GM19438 (cell line): Measurements from ENCODE around the gene KRTAP20-2.

Source experiments
- ATAC-seq: cut with Tn5 transposase; IDR thresholded peaks from one replicate; pipeline ENCODE4 v1.9.1; 2021; ENCODE audit warnings: low read depth; ENCODE audit not compliant: unreplicated experiment

KRTAP20-2 gene

DNA sequence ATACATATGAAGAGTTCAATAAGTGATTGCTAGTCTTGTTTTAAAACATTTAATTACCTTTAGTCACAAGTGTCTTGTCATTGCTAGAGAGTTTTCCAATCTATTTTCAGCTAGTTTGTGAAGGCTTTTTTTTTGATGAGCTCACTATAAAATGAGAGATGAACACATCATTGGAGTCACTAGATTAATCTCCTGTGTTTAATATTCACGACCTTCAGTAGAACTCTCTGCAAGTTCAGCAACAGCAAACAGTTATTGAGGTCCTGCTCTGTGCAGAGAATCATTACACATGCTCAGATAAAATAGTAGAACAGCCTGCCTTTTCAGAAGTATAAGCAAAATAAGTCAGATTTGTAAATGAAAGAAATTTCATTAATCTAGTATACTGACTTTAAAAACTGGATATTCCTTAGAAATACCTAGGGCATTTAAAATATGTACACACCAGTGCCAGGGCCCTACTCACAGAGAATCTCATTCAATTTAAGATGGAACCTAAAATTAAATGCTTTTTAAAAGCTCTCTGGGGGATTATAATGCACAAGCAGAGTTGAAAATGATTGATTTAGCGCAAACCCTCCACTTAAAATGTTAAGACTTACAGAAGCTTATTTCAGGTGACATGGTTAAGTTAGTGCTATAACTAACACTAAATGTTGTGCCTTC, 38.1 kb downstream of the KRTAP20-2 start:
- no peak for ATAC-seq

GRCh38 chr21:30674312-30674711, 39.3 kb downstream of the KRTAP20-2 start:
- no peak for ATAC-seq

GRCh38 chr21:30676737-30677136, 41.7 kb downstream of the KRTAP20-2 start:
- ATAC-seq, result no peak

- no peak for ATAC-seq
Measured at GRCh38 chr21:30680586-30680985, 45.6 kb downstream of the KRTAP20-2 start.

- ATAC-seq, result no peak
Measured at GRCh38 chr21:30684506-30684905, 49.5 kb downstream of the KRTAP20-2 start.
